Measurements from ENCODE around the gene JAKMIP2.
"Not testable (repeated sequence)": the region's sequence is repeated elsewhere in the genome, so short reads cannot be mapped to it uniquely, and the experiment has no call there.

The JAKMIP2 gene

DNA sequence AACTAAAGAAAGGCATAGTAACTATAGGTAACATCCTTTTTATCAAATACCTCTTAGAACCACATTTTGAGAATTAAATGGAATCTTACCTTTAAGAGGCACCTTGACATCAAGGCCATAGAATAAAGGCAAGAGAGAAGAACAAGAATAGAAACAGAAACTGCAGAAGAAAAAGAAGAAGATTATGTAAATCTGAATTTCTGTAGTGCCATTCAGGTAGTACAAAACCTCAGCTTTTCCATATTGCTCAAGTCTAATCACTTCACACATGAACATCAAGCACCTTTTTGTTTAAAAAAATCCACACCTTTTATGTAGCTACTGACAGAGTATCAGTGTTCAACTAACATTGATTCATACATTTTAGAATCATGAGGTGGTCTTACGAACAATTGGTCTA lies 180.9 kb downstream of the JAKMIP2 start:
- no peak for DNase-seq (ENCODE audit: low read depth)

DNA sequence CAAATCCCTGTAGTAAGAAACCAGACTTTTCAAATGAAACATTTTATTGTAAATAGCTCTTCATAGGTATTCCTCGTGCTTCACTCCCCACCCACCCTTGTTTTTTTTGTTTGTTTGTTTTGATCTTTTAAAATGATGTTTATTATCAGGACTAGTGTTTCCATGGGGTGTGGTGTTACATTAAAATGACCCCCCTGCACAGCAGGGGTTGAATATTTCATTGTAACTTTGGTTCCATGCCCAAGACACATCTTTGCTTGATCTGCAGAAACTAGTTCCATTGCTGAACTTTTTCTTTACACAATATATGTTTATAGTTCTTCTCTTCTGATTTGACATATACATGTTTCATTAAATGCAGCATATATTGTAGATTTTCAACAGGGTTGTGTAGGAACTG lies 191.4 kb downstream of the JAKMIP2 start:
- DNase-seq (ENCODE audit: low read depth), result no peak

DNA sequence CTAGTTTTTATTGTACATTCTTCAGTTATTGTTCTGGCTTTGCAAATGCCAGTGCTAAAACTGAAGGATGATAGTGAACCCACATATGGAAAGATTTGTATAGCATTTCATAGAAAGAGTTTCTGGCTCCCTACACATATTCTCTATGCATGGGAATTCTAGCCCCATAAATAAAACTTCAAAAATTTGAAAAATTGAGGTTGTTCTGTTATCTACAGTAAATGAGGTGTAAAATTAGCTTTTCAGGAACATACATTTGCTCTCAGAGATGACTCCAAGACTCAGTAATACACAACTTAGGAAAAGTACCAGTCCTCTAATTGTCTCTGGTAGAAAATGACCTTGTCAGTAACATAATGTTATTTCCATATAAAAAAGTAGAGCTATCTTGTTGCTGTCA lies 192.4 kb downstream of the JAKMIP2 start:
- no peak for DNase-seq (ENCODE audit: low read depth)

DNA sequence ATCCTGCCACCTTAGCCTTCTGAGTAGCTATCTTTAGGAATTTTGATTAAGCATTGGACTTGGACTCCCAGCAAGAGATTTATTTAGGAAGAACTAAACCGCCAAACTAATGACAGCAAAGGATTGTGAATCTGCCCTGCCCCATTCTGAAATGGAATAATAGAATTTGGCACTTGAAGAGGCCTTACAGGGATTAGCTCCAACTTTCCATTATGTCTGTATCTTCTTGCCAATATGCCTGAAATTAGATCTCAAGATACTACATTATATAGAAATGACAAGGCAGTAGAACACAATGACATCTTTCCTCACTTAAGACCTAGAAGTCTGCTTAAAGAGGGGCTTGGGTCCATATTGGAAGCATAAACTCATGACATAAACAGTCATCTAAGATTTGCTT lies 195.7 kb downstream of the JAKMIP2 start:
- no peak for DNase-seq (ENCODE audit: low read depth)

DNA sequence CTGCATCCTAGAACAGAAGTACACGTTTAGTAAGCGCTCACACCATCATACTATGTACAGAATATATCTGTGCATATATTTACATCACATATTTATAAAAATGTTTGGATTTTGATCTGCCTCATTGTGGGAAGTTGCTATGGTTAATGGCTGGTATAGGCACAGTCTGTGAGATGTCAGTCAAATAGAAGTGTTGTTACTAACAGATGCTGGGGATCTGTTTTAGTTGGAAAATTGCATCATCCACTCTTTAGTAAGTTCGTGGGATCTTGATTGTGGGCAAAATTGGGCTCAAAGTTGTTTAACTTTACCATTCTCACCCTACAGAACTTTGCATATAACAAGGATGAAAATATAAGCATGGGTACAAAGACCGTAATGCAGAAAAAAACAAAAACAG lies 196.3 kb downstream of the JAKMIP2 start:
- DNase-seq (ENCODE audit: low read depth), result no peak

DNA sequence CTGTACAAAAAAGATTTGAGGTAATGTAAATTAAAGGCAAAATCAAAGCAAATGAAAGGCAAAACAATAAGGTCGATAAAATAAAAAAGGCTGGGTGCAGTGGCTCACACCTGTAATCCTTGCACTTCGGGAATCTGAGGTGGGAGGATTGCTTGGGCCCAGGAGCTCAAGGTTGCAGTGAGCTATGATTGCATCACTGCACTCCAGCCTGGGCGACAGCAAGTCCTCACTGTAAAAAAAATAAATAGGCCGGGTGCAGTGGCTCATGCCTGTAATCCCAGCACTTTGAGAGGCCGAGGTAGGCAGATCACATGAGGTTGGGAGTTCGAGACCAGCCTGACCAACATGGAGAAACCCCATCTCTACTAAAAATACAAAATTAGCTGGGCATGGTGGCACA lies 200.3 kb downstream of the JAKMIP2 start:
- DNase-seq (ENCODE audit: low read depth), result not testable (repeated sequence)

DNA sequence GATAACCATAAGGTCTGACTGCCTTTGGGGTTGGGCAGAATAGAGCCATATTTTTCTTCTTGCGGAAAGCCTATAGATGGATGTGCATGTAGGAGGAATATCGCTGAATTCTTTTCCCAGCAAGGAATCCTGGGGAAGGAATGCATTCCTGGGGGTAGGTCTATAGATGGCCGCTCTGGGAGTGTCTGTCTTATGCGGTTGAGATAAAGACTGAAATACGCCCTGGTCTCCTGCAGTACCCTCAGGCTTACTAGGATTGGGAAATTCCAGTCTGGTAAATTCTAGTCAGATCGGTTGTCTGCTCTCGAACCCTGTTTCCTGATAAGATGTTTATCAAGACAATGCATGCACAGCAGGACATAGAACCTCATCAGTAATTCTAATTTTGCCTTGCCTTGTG lies 202.1 kb downstream of the JAKMIP2 start:
- DNase-seq (ENCODE audit: low read depth), result not testable (repeated sequence)

DNA sequence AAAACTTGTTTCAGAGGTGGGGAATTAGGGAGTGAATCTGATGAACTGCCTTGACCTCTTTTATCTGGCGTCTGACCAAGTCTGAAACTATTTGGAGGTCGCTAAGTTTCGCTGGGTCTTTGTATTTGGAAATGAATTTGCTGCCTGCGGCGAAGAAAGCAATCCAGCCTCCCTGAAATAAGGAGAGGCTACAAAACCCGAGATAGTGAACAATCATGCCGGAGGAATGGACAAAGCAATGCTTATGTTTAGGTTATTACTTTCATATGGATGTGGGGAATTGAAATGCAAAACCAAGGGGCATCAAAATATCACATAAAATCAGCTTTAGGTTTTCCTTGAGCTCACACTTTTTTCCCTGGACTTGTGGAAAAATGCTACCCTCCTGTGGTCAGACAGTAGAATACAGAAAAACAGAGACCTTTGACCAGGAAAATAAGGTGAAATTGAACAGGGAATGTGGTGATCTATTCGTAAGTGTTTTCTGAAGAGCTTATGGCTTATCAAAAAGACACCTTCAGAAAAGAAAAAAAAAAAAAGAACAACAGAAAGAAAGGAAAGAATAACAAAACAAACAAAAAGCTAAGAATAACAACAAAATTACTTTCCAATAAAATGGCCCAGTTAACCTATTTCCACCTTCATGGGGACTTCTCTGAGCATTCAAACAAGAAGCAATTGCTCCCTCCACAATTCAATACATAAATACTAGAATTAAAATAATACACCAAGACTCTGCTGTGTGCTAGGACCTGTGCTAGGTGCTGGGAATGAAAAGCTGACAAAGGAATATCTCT lies 204.1 kb downstream of the JAKMIP2 start:
- DNase-seq (ENCODE audit: low read depth), result no peak

DNA sequence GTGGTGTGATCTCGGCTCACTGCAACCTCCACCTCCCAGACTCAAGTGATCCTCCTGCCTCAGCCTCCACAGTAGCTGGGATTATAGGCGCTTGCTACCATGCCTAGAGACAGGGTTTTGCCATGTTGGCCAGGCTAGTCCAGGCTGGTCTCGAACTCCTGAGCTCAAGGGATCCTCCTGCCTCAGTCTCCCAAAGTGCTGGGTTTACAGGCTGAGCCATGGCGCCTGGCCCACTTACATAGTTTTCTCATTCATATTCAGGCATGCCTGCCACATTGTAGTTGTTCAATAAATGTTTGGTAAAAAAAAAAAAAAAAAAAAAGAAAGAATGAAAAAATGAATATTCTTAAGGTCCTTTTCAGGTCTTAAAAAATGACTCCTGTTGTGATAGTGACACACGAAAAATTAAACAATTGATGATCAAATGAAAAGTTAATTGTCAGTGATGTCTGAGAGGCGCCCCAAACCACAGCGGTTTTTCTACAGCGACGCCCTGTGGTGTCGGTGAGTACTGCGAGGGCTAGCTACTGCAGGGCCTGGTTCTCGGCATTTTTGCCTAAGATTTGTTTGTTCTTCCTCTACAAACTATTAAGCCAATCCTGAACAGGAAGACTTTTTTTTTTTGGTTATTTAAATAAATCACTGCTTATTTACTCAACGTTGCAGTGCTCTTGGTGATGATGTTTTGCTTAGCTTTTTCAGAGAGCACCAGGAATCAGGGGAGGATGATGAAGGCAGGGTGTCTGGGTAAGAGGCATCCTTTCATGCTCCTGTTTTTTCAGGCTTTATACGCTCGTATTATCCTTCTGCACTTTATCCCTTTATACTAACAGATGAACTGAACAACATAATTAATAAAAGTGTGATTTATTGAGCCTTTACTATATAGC lies 205.6 kb downstream of the JAKMIP2 start:
- no peak for DNase-seq (ENCODE audit: low read depth)

DNA sequence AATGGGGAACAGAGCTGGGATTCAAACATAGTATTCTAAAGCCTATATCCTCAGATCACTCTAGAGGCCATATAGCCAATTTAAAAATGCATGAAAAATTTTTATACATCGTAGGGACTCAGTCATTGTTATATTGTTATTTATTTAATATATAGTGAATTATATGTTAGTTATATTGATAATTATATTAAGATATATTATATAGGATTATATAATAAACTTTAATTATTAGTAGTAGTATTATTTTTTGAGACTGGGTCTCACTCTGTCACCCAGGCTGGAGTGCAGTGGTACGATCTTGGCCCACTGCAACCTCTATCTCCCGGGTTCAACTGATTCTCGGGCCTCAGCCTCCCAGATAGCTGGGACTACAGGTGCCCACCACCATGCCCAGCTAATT lies 206.9 kb downstream of the JAKMIP2 start:
- DNase-seq (ENCODE audit: low read depth), result no peak

DNA sequence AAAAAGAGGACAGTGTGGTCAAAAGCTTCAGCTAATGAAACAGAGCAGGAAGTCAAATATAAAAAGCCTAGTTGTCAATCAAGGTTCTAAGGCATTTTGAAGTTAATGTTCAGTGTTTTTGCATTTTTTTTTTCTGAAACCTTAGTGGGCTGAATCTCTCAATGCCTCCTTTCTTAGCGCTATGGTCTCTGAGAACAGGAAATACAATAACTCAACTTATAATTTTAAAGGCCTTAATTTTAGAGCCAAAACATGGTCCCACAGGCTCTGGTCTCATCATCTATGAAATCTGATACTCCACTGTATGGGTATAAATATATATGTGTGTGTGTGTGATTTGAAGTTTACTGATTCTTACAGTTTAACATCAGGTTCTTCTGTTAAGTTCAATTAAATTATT lies 209.3 kb downstream of the JAKMIP2 start:
- no peak for DNase-seq (ENCODE audit: low read depth)

DNA sequence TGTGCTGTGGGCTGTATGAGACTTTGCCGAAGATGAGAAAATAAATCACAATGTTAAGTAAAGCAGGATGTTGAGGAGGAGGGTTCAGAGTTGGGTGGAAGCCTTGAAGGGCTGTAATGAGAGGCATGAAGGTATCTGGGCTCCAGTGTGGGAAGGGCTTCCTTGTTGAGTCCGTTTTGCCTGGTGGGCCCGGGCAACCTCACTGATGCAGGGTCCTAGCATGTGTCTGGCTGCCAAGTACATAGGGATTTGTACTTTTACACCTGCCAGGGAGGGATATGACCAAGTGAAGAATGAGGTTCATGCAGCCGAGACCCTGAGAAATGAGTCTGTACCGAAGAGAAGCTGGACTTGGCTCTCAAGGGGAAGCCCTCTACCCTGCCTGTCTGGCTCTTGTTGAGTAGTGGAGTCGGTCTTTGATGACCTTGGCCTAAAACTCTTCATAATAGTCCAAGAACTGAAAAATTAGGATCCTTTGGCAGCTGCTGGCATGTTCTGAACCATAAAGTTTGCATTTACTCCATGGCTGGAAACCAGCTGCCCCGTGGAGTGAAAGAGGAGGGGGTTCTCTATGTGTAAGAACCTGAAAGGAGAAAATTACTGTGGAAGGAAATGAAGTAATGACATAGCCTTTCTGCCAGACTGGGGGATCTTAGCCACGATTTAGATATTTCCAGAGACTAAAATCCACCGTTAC lies 213.7 kb downstream of the JAKMIP2 start:
- DNase-seq (ENCODE audit: low read depth), result no peak

DNA sequence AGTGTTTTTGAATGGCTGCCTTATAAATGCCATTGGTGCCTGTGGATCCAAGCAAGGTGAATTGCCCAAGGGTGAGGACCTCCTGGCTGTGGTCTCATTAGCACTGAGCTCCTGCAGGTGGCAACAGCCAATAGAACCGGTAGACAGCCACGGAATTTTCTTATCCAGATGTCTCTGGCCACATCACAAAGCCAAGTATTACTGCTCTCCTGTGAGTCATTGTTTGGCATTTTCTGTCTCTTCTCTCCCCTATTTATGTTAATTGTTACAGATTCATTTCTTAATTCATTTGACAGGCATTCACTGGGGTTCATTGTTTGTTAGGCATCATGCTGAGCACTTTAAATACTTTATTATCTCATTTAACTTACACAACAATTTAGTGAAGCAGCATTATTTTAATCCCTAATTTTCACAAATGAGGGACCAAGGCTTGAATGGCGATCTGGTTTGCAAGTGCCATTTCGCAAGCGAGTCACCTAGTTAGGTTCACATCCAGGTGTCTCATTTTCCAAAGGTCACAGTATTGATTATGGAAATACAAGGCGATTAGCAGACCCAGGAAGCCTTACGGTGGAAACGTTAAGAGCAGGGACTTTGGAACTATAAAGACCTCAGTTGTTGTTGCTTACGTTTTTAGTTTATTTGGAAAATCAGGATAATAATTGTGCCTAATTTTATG lies 214.5 kb downstream of the JAKMIP2 start:
- DNase-seq (ENCODE audit: low read depth), result no peak

DNA sequence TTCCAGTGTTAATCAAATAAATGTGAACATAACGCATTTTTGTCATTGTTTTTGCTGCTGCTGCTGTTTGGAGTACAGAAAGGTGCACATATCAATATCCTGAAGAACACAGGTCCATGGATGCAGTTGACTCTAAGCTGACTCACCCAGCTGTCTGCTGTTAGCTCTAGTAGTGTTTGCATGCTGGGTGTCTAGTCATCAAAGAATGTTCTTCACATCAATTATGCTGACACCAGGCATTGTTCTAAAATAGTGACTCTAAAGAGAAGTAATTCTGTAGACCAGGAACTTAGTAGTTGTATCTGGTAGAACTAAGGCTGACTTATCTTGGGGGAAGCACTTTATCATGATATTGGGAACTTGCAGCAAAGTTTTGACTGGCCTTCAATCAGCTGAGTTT lies 217.0 kb downstream of the JAKMIP2 start:
- no peak for DNase-seq (ENCODE audit: low read depth)

DNA sequence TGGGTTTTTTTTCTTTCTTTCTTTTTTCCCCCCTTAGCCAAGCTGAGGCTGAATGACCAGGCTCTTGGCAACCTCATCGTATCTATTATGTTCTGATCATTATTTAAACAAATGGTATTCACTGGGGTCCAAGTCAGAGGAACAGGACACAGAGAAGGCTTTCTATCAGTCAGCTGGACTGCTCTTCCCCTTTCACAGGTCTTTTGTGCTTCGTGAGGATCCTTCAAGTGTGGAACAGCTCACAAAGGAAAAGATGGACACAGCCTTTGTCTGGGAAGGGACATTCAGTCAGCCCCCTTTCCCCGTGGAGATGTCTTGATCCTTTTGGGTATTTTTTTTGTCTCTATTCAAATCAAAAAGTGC lies 218.4 kb downstream of the JAKMIP2 start:
- no peak for DNase-seq (ENCODE audit: low read depth)

DNA sequence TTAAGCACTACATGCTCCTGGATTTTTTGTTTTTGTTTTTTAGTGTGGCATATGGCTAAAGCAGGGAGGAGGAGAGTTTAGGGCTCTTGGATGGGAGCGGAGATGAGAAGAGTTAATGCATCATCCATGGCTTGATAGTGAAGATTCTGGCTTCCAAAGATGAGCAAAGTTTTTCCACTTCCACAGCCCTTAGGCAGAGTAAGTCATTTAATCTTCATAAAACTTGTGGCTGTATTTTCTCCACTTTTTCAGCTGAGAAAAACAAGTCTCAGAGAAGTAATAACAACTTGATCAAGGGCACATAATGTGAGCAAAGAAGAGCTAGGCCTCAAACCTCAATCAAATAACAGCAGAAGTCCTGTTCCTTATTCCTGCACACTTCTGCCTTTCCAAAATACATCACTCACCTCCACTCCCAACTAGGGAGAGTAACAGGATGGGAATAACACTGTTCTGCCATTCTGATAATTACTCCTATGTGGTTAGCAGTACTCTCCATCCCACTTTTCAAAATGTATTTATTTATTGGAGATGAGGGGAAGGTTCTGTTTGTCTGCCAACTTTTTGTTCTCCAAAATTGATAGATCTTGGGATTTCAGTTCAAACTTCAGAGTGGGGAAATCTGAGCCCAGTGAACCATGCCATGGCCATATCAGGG lies 218.9 kb downstream of the JAKMIP2 start:
- DNase-seq (ENCODE audit: low read depth), result no peak

DNA sequence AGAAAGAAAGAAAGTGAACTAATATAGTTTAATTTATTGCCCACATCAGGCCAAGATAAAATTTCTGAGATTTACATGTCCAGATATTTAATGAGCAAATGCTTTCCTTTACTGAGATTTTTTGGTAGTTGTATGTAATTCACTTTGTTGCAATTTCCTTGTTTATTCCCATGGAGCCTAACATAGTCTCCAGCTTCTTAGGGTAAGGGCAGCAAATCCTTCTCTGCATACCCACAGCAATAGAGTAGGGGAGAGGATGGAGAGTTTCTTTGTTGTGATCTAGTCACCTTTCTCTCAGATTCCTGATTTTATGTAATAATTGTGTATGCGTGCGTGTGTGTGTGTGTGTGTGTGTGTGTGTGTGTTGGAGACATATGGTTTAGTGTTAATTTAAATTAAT lies 221.1 kb downstream of the JAKMIP2 start:
- no peak for DNase-seq (ENCODE audit: low read depth)

DNA sequence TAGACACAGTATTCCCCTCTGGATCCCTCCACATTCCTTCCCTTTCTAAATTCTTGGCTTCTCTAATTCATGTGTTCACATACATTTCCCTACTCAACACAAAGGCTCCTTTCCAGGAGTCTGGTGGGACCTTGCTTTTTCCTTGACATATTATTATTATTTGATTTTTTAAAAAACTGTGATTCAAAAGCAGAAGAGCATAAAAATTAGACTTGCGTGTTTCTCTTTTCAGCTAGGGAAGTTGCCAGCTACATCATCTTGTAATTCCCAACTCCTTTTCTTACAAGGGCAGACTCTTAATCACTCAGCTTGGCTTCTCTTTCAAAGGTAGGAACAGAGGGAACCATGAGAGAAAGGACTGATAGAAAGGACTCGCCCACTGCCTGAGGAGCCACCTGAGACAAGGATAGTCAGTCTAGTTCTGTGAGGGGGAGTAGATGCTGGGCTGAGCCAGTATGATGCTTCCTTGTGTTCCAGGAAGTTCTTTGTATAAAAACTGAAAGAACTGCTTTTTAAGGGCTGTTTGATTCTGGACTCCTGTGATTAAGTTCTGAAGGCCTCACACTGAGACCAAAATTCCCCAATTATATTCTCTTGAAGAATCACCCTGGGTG lies 221.7 kb downstream of the JAKMIP2 start:
- DNase-seq (ENCODE audit: low read depth), result no peak

DNA sequence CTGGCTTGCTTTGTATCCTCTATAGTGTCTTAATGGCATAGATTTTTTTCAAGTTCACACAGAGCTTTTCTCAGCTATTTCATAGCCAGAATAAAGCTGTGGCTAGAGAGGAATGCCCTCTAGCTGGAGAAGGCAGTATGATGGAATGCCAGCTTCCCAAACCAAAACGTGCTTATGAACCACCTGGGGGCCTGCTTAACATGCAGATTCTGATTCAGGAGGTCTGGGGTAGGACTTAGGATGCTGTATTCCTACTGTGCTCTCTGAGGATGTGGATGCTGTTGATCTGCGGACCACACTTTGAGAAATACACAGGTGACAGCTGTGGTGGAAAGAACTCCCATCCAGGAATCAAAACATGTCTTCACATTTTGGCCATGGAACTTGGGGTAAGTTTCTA lies 222.8 kb downstream of the JAKMIP2 start:
- no peak for DNase-seq (ENCODE audit: low read depth)

DNA sequence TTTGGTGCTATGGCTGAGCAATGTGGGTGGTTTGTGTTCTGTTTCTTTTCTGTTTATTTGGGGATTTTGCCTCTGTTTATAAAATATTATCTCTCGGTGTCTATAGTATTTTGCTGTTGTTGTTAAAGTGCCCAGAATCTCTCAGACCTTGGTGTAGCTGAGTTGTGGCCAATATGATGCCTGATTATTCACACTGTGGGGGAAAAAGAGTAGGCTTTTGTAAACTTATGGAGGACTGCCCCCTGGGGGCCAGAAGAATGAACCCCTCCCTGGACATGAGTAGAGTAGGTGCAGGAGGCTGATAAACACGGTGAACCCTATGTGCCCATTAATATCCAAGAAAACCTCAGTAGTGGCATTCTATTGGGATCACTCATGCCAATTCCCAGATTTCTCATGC lies 223.7 kb downstream of the JAKMIP2 start:
- peak; percentile 32 for DNase-seq (ENCODE audit: low read depth)

All from GM04503 (cell line).